ENCODE measurements around the gene PFKL.

The PFKL gene

GRCh38 chr21:44299458-44300261 is at the start of gene PFKL:
PFKL (plus strand) TSS chr21:44300053; CDS start chr21:44300106, 53 bp downstream.
- no peak for DNase-seq (ENCODE audit: low read depth)

GRCh38 chr21:44253832-44254710 is 45.8 kb upstream of the PFKL start:
- DNase-seq (ENCODE audit: low read depth), result no peak

- no peak for DNase-seq (ENCODE audit: low read depth)
Observed at GRCh38 chr21:44255511-44255981, 44.3 kb upstream of the PFKL start.

- DNase-seq (ENCODE audit: low read depth), result no peak
Observed at GRCh38 chr21:44258056-44258725, 41.7 kb upstream of the PFKL start.

- DNase-seq (ENCODE audit: low read depth), result no peak
Observed at GRCh38 chr21:44259082-44259705, 40.7 kb upstream of the PFKL start.

- DNase-seq (ENCODE audit: low read depth), result no peak
Observed at GRCh38 chr21:44260066-44260465, 39.8 kb upstream of the PFKL start.

- DNase-seq (ENCODE audit: low read depth), result no peak
Observed at GRCh38 chr21:44260791-44261631, 38.8 kb upstream of the PFKL start.

GRCh38 chr21:44261675-44262295 is 38.1 kb upstream of the PFKL start, which contains the start of gene DNMT3L:
DNMT3L (minus strand) TSS chr21:44261897; CDS start chr21:44261259, 638 bp downstream.
- DNase-seq (ENCODE audit: low read depth), result no peak

GRCh38 chr21:44262338-44263056 is 37.4 kb upstream of the PFKL start:
- DNase-seq (ENCODE audit: low read depth), result no peak

GRCh38 chr21:44263221-44263760 is 36.6 kb upstream of the PFKL start:
- DNase-seq (ENCODE audit: low read depth), result no peak

GRCh38 chr21:44263768-44264167 is 36.1 kb upstream of the PFKL start:
- no peak for DNase-seq (ENCODE audit: low read depth)

GRCh38 chr21:44265734-44266270 is 34.1 kb upstream of the PFKL start:
- no peak for DNase-seq (ENCODE audit: low read depth)

GRCh38 chr21:44267655-44268142 is 32.2 kb upstream of the PFKL start:
- no peak for DNase-seq (ENCODE audit: low read depth)

GRCh38 chr21:44269090-44269489 is 30.8 kb upstream of the PFKL start:
- no peak for DNase-seq (ENCODE audit: low read depth)

GRCh38 chr21:44271558-44272283 is 28.1 kb upstream of the PFKL start:
- no peak for DNase-seq (ENCODE audit: low read depth)

GRCh38 chr21:44272284-44272858 is 27.5 kb upstream of the PFKL start:
- DNase-seq (ENCODE audit: low read depth), result no peak

- DNase-seq (ENCODE audit: low read depth), result no peak
Observed at GRCh38 chr21:44273046-44273445, 26.8 kb upstream of the PFKL start.

GRCh38 chr21:44275041-44275440 is 24.8 kb upstream of the PFKL start:
- DNase-seq (ENCODE audit: low read depth), result no peak
